Stimulated activated CD8-positive, alpha-beta memory T cell treated with anti-CD3 and anti-CD28 coated beads, Interleukin-12 subunit alpha, Interleukin-12 subunit beta, amount 100 ng/mL, for 24 hours (primary cell): ENCODE data around the gene CDK11A.
A peak's percentile ranks its signal among the peaks of the same experiment; 100 is the strongest.

ENCODE experiments used
- DNase-seq: peaks from one replicate; pipeline ENCODE4 v3.0.0-alpha.2; 2020; ENCODE audit errors: extremely low read depth

The CDK11A gene

GRCh38 chr1:1724035-1724864 is at the start of gene CDK11A:
TSS of gene CDK11A (minus strand) at chr1:1724357. CDS start at chr1:1722818, 1,539 bp downstream.
- DNase-seq = peak; percentile 99

GRCh38 chr1:1773874-1774273 is 49.7 kb upstream of the CDK11A start:
- no peak for DNase-seq

GRCh38 chr1:1771096-1771495 is 46.9 kb upstream of the CDK11A start:
- DNase-seq = no peak

- DNase-seq = no peak
These were observed 45.9 kb upstream of the CDK11A start for GRCh38 chr1:1770102-1770501.

GRCh38 chr1:1768249-1768992 is 44.3 kb upstream of the CDK11A start:
- DNase-seq = no peak

- DNase-seq = no peak
These were observed 40.8 kb upstream of the CDK11A start for GRCh38 chr1:1764876-1765470.

- no peak for DNase-seq
These were observed 39.8 kb upstream of the CDK11A start for GRCh38 chr1:1763657-1764621.

GRCh38 chr1:1761504-1762376 is 37.6 kb upstream of the CDK11A start:
- DNase-seq = no peak

- DNase-seq = no peak
These were observed 36.6 kb upstream of the CDK11A start for GRCh38 chr1:1760715-1761114.

GRCh38 chr1:1760345-1760650 is 36.1 kb upstream of the CDK11A start:
- DNase-seq = no peak

GRCh38 chr1:1759456-1760344 is 35.5 kb upstream of the CDK11A start:
- DNase-seq = no peak

GRCh38 chr1:1758692-1759455 is 34.7 kb upstream of the CDK11A start:
- no peak for DNase-seq

- no peak for DNase-seq
These were observed 34.0 kb upstream of the CDK11A start for GRCh38 chr1:1758059-1758621.

GRCh38 chr1:1757422-1758058 is 33.4 kb upstream of the CDK11A start:
- no peak for DNase-seq

GRCh38 chr1:1756661-1757421 is 32.7 kb upstream of the CDK11A start:
- DNase-seq = no peak

- no peak for DNase-seq
These were observed 31.7 kb upstream of the CDK11A start for GRCh38 chr1:1755852-1756251.

GRCh38 chr1:1755426-1755825 is 31.3 kb upstream of the CDK11A start:
- DNase-seq = no peak
